ENCODE results near the gene DNLZ.
A peak's percentile ranks its signal among the peaks of the same experiment; 100 is the strongest.

Gene DNLZ

GRCh38 chr9:136386018-136386417 lies 22.5 kb upstream of the DNLZ start:
- Mint-ChIP-seq H3K4me1 (peaks cover 34% of the 10 kb centered on the region), H3K4me3 (peak overlapping the region in 1 of 2 donors; percentile 10), H3K9me3 (no peaks in the 10 kb centered on the region), H3K27ac (peak overlapping the region; percentile 31 to 37), H3K27me3 (no peaks in the 10 kb centered on the region)
- ATAC-seq (no peak), DNase-seq (no peak)

GRCh38 chr9:136385015-136385414 lies 21.5 kb upstream of the DNLZ start:
- Mint-ChIP-seq H3K27ac (peak overlapping the region; percentile 27 to 80), H3K4me1 (peaks cover 34% of the 10 kb centered on the region)
- peak; percentile 95 for ATAC-seq

GRCh38 chr9:136383436-136383835 lies 19.9 kb upstream of the DNLZ start:
- no peak overlapping the region for H3K4me3 Mint-ChIP-seq
- no peaks in the 10 kb centered on the region for H3K27me3 Mint-ChIP-seq
- peaks cover 34% of the 10 kb centered on the region for H3K4me1 Mint-ChIP-seq
- H3K9me3 Mint-ChIP-seq = no peaks in the 10 kb centered on the region
- ATAC-seq (no peak), DNase-seq (no peak)
- no peak overlapping the region for H3K27ac Mint-ChIP-seq

More at GRCh38 chr9:136385015-136385414, 21.5 kb upstream of the DNLZ start:
- Mint-ChIP-seq H3K4me3 (peak overlapping the region; percentile 14 to 58), H3K27me3 (no peaks in the 10 kb centered on the region), H3K9me3 (no peaks in the 10 kb centered on the region)
- DNase-seq = peak; percentile 51 to 70

GRCh38 chr9:136381966-136382513 lies 18.5 kb upstream of the DNLZ start:
- H3K9me3 Mint-ChIP-seq = no peaks in the 10 kb centered on the region
- no peak for ATAC-seq
- peaks cover 28% of the 10 kb centered on the region for H3K4me1 Mint-ChIP-seq
- peak overlapping the region in 1 of 2 donors; percentile 59 for H3K27ac Mint-ChIP-seq
- H3K4me3 Mint-ChIP-seq = no peak overlapping the region
- no peak for DNase-seq
- no peaks in the 10 kb centered on the region for H3K27me3 Mint-ChIP-seq

GRCh38 chr9:136381311-136381710 lies 17.8 kb upstream of the DNLZ start:
- Mint-ChIP-seq H3K27me3 (no peaks in the 10 kb centered on the region), H3K4me1 (peaks cover 26% of the 10 kb centered on the region), H3K4me3 (no peak overlapping the region), H3K27ac (no peak overlapping the region), H3K9me3 (no peaks in the 10 kb centered on the region)
- ATAC-seq (no peak), DNase-seq (no peak)

GRCh38 chr9:136380381-136380780 lies 16.8 kb upstream of the DNLZ start:
- Mint-ChIP-seq H3K27me3 (no peaks in the 10 kb centered on the region), H3K9me3 (no peaks in the 10 kb centered on the region), H3K27ac (no peak overlapping the region), H3K4me3 (no peak overlapping the region), H3K4me1 (peaks cover 16% of the 10 kb centered on the region)
- DNase-seq (no peak), ATAC-seq (no peak)

- Mint-ChIP-seq H3K4me3 (no peak overlapping the region), H3K27ac (no peak overlapping the region), H3K9me3 (no peaks in the 10 kb centered on the region), H3K27me3 (no peaks in the 10 kb centered on the region), H3K4me1 (peaks cover 11% of the 10 kb centered on the region)
- DNase-seq = no peak
- ATAC-seq = no peak
These were observed 16.3 kb upstream of the DNLZ start for GRCh38 chr9:136379891-136380290.

GRCh38 chr9:136379401-136379800 lies 15.9 kb upstream of the DNLZ start:
- Mint-ChIP-seq H3K4me1 (peaks cover 6% of the 10 kb centered on the region), H3K4me3 (no peak overlapping the region), H3K27ac (no peak overlapping the region), H3K9me3 (no peaks in the 10 kb centered on the region), H3K27me3 (no peaks in the 10 kb centered on the region)
- no peak for DNase-seq
- no peak for ATAC-seq

- ATAC-seq = no peak
- H3K27me3 Mint-ChIP-seq = no peaks in the 10 kb centered on the region
- H3K9me3 Mint-ChIP-seq = no peaks in the 10 kb centered on the region
- H3K4me1 Mint-ChIP-seq = peaks cover 2% of the 10 kb centered on the region
- no peak overlapping the region for H3K4me3 Mint-ChIP-seq
- H3K27ac Mint-ChIP-seq = no peak overlapping the region
- DNase-seq = no peak
These were observed 15.4 kb upstream of the DNLZ start for GRCh38 chr9:136379003-136379287.

- Mint-ChIP-seq H3K9me3 (no peaks in the 10 kb centered on the region), H3K4me3 (no peak overlapping the region), H3K27me3 (no peaks in the 10 kb centered on the region), H3K4me1 (peaks cover under 1% of the 10 kb centered on the region), H3K27ac (no peak overlapping the region)
- ATAC-seq = no peak
- DNase-seq = no peak
These were observed 14.8 kb upstream of the DNLZ start for GRCh38 chr9:136378170-136379002.

- H3K9me3 Mint-ChIP-seq = no peaks in the 10 kb centered on the region
- H3K27ac Mint-ChIP-seq = peak overlapping the region in 1 of 2 donors; percentile 94
- H3K4me3 Mint-ChIP-seq = no peak overlapping the region
- DNase-seq (no peak), ATAC-seq (no peak)
- H3K4me1 Mint-ChIP-seq = peaks cover 9% of the 10 kb centered on the region
- no peaks in the 10 kb centered on the region for H3K27me3 Mint-ChIP-seq
These were observed 14.0 kb upstream of the DNLZ start for GRCh38 chr9:136377341-136378169.

- Mint-ChIP-seq H3K4me3 (no peak overlapping the region), H3K4me1 (peaks cover 9% of the 10 kb centered on the region), H3K27ac (no peak overlapping the region), H3K27me3 (no peaks in the 10 kb centered on the region), H3K9me3 (no peaks in the 10 kb centered on the region)
- ATAC-seq (peak; percentile 7), DNase-seq (no peak)
These were observed 12.9 kb upstream of the DNLZ start for GRCh38 chr9:136376457-136376856.

GRCh38 chr9:136375096-136375495 lies 11.6 kb upstream of the DNLZ start:
- no peak overlapping the region for H3K27ac Mint-ChIP-seq
- no peak overlapping the region for H3K4me3 Mint-ChIP-seq
- ATAC-seq = no peak
- no peak for DNase-seq
- no peaks in the 10 kb centered on the region for H3K9me3 Mint-ChIP-seq
- peaks cover 9% of the 10 kb centered on the region for H3K4me1 Mint-ChIP-seq
- H3K27me3 Mint-ChIP-seq = no peaks in the 10 kb centered on the region

- Mint-ChIP-seq H3K4me3 (no peak overlapping the region), H3K9me3 (no peaks in the 10 kb centered on the region), H3K27ac (no peak overlapping the region), H3K27me3 (no peaks in the 10 kb centered on the region), H3K4me1 (peaks cover 9% of the 10 kb centered on the region)
- ATAC-seq = no peak
- no peak for DNase-seq
These were observed 10.6 kb upstream of the DNLZ start for GRCh38 chr9:136374183-136374575.

GRCh38 chr9:136373300-136374182 lies 10.0 kb upstream of the DNLZ start, which contains the start of gene CARD9:
Gene CARD9, minus strand, starts transcription at chr9:136373669. Its CDS starts 1,591 bp downstream, at chr9:136372078.
- Mint-ChIP-seq H3K4me3 (peak within 1 kb of the TSS; percentile 37 to 59), H3K4me1 (peaks cover 9% of the 10 kb centered on the region), H3K27me3 (no peaks in the 10 kb centered on the region), H3K27ac (peak within 1 kb of the TSS; percentile 25 to 42), H3K9me3 (no peaks in the 10 kb centered on the region)
- ATAC-seq = peak; percentile 23
- DNase-seq = no peak
